VCaP (cell line): ENCODE data around the gene PTP4A2.
"Not testable (repeated sequence)": the region's sequence is repeated elsewhere in the genome, so short reads cannot be mapped to it uniquely, and the experiment has no call there.

Source experiments
- H3K27ac ChIP-seq: fragments of 450-650 bp; 2 replicates; pipeline ENCODE4 v1.5.1; 2017
- TF ChIP-seq, protein P1 (sequence below): fragments of 450-650 bp; conservative IDR thresholded peaks from 2 replicates; pipeline ENCODE4 v1.5.1; 2017; ENCODE audit warnings: mild to moderate bottlenecking, moderate library complexity

PTP4A2 gene

DNA sequence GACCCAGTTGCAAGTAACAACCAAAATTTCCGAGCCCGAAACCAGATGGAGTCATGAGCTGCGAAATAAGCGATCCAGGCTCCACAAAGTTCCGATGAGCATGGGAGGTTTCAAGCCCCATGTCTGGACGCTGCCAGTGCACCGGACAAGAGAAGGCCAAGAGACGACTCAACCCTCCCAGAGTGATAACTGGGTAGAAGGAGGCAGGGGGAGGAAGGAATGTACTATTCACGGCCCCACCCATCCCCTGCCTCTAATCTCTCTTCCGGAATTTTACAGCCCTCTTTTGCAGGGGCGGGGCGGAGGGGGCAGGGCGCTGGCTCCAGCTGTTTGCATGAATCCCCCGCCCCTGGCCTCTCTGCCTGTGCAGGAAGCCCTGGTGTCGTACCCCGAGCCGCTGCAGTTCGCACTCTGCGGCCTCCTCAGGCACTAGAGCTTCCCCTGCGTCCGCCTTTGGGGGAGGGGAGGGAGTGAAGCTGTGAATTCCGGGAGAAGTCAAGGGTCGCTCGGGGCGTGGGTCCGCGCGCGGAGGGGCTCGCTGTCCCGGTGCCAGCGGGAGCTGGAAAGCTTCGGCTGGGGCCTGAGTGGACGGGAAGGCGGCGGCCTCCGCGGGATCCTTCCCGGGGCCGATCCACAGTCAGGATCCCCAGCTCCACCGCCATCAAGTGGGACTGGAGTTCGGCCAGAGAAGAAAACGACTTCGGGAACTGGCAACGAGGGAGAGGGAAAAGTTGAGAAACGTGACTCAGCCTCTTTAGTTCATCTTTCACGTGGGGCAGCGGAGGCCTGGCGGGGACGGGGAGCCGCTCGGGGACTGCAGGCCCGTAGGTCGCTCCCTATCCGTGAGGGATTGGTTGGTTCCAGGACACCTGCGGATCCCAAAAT is 6.3 kb upstream of the PTP4A2 start:
- TF ChIP-seq, protein P1, sequence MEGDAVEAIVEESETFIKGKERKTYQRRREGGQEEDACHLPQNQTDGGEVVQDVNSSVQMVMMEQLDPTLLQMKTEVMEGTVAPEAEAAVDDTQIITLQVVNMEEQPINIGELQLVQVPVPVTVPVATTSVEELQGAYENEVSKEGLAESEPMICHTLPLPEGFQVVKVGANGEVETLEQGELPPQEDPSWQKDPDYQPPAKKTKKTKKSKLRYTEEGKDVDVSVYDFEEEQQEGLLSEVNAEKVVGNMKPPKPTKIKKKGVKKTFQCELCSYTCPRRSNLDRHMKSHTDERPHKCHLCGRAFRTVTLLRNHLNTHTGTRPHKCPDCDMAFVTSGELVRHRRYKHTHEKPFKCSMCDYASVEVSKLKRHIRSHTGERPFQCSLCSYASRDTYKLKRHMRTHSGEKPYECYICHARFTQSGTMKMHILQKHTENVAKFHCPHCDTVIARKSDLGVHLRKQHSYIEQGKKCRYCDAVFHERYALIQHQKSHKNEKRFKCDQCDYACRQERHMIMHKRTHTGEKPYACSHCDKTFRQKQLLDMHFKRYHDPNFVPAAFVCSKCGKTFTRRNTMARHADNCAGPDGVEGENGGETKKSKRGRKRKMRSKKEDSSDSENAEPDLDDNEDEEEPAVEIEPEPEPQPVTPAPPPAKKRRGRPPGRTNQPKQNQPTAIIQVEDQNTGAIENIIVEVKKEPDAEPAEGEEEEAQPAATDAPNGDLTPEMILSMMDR: no peak
- H3K27ac ChIP-seq: no peak overlapping the region

DNA sequence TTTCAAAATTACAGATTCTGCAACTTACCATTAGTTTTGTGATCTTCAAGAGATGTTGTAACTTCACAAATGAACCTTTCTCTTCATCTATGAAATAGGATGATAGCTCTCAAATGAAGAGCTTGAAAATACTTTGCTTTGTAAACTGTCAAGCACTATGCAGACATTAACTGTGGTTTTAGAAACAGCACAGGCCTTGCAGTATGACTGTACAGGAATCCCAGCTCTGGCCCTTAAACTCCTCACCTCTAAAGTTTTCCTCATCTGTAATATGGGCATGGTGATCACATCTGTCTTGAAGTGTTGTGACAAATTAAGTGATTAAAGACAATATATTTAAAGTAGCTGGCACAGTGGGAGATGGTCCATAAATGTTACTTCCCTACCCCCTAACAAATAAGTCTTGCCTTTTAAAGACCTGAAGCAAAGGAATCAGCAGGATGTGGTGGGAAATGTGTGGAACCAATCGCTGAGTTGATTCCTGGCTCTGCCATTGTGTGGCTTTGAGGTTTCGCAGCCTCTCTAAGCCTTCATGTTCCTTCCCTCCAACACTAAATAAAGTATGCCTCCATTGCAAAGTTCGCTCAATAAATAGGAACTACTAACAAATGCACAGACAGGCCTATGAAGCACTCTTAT is 5.5 kb upstream of the PTP4A2 start:
- H3K27ac ChIP-seq: no peak overlapping the region
- TF ChIP-seq, protein P1: no peak

DNA sequence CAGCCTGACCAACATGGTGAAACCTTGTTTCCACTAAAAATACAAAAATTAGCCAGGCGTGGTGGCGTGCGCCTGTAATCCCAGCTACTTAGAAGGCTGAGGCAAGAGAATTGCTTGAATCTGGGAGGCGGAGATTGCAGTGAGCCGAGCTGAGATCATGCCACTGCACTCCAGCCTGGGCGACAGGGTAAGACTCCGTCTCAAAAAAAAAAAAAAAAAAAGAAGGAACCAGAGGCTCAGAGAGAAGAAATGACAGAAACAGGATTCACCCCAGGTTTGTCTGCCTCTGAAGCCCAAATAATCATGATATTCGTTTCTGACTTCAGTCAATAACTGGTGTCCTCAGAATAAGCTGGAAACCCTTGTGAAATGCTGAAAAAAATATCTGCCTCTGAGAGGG is 3.9 kb upstream of the PTP4A2 start:
- H3K27ac ChIP-seq: not testable (repeated sequence)

DNA sequence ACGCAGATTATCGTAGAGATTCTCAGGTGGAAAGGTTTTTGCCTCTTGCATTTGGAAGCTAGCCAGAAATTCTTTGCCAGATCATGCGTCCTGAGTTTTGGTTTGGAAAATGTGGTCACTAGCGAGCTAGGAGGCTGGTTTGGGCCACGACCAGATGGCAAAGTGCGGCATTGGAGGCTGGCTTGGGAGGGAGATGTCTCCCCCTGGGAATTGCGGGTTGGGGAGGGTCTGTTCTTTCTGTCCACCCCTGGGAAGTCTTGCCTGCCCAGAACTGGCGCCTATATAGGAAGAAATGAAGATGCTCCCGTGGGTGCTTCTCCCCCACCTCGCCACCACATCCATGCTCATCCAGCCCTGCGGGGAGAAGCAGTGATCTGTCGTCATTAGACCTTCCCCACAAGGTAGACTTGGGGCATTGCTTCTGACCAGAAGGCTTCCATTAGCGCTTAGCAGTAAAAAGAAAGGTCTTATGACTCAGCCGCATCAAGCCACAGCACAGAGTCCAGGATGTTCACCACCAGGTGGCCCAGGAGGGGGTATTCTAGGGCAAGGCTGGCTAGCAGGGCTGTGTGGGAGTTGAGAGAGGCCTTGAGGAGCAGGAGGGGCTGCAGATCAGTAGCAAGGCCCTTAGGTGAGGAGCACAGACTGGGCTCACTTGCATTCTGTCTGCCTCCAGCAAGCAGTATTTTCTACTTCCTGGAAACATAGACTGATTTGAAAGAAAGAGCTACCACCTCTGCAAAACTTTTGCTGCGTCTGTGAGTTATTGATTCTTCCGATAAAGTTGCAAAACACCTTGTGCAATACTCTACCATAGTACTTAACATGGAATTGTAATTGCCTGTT is 1.5 kb upstream of the PTP4A2 start:
- no peak overlapping the region for H3K27ac ChIP-seq
- TF ChIP-seq, protein P1: peak; percentile 24

DNA sequence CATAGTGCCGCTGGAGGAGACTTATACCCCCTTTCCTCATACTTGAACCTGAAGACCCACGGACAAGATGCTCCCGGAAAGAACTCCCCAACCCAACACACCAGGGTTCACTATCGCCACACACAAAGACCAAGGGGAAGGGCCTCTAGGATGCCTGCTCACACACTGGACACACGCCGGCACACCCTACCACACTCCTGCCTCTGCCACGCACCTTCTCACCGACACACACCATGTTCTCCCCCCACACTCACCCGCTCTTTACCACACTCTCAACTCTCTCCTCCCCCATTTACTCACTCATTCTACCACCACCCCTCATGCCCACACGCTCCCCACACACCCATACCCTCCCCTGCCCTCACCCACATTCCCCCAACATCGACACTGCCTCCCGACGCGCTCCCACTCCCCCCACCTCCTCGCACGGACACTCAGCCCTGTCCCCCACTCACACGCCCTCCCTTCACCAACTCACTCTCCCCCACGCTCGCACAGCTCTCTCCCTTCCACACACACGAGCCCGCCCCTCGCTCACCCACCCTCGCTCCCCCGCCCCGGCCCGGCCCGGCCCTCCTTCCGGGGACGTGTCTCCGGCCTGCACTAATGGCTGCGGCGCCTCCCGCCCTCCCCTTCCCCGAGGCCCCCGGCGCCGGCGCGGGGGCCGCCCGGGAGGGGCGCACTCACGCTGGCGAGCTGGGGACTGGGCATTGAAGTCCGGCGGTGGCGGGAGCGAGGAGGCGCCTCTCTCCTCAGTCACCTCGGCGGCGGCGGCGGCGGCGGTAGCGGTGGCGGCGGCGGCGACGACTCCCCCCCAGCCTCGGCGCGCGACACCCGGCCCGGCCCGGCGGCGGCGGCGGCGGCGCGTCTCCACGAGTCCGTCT is 626 bp downstream of the PTP4A2 start:
- H3K27ac ChIP-seq: peak overlapping the region; percentile 95

DNA sequence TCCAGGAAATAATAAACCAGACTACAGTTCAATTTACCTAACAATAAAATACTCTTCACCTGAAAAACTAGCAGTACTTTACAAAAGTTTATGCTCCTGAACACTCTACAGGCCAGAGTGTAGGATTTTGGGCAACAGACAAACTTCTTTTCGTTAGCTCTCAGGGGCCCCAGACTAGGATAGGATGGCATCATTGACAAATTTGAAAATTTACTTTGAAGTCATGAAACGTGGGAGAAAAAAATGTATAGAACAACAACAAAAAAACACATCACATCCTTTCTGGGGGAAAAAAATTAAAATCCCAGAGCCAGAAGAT is 1.2 kb downstream of the PTP4A2 start:
- TF ChIP-seq, protein P1: no peak
- H3K27ac ChIP-seq: peak overlapping the region; percentile 95

More for the DNA sequence above, 626 bp downstream of the PTP4A2 start:
- TF ChIP-seq, protein P1: no peak

DNA sequence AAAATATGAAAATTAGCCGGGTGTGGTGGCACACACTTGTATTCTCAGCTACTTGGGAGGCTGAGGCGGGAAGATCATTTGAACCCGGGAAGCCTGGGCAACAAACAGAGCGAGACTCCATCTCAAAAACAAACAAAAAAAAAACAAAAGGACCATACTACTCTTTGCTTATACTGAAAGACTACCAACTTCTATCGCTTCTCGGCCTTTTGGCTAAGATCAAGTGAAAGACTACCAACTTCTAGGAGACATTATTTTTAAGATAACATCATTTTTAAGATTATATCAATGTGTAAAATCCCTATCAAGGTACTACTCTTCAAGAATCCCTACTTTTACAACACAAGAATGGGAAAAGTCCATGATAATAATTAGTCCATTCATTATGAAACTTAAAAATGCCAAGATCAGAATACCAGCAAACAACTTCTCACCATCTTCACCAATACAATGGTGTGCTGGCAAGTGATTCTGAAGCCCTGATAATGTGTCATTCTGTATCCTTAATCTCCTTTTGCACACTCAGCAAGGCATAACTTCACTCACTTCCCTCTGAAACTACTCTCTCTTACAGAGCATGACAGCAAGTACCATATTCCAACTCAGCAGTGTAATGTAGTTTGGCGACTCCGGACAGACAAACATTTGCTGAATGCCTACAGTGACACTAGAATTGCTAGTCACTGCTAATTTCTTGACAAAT is 1.7 kb downstream of the PTP4A2 start:
- TF ChIP-seq, protein P1: no peak
- H3K27ac ChIP-seq: peak overlapping the region; percentile 95
